ENCODE measurements around the gene KCNK1. TPM values are rescaled to one million over a fixed set of nuclear protein-coding genes. Genes with fewer than 3 reads are reported as not detected.

The KCNK1 gene
- total RNA-seq, 4 donors from 2014 or later, result 0.20 to 0.49 TPM; not detected in 2

- DNase-seq, result no peak
- TF ChIP-seq CTCF (IDR thresholded peaks at IDR 0.05 in 4 of 5, conservative IDR thresholded peaks at IDR 0.05 in 1 of 5) (no peak), POLR2A (IDR thresholded peaks at IDR 0.05) (no peak)
- H3K4me3 ChIP-seq, result no peak overlapping the region
- no peaks in the 10 kb centered on the region for H3K27me3 ChIP-seq
- intact Hi-C loops (cut with DNase I; ENCODE audit: low total_unique reads), result no loop called here
- in situ Hi-C loops (cut with MboI; ENCODE audit: low sequenced_read_pairs in 4 of 4), result no loop called here
- no peak for ATAC-seq
- no peaks in the 10 kb centered on the region for H3K9me3 ChIP-seq
- no peaks in the 10 kb centered on the region for H3K4me1 ChIP-seq
- no peaks in the 10 kb centered on the region for H3K36me3 ChIP-seq
- no peak overlapping the region for H3K27ac ChIP-seq
Observed at GRCh38 chr1:233721004-233721595, 107.2 kb downstream of the KCNK1 start.

Small RNA genes lying within 50 kb of the gene (microRNA-seq; reads per million reads assigned to microRNA genes)
- gene MIR4427 (ENCODE audit: borderline replicate concordance in 2 of 2), result 0 reads per million in 2 donors
